ENCODE data around the gene LAMA2.

- TF ChIP-seq GATA2 (IDR thresholded peaks at IDR 0.05; ENCODE audit: low read depth, low read length): no peak
- no peak for TF ChIP-seq GATA3 (IDR thresholded peaks at IDR 0.05; ENCODE audit: low read depth, low read length)
Observed at GRCh38 chr6:129238991-129239390, 356.1 kb downstream of the LAMA2 start.

All from SH-SY5Y (cell line).